Measurements from ENCODE around the gene HIGD1A. TPM values are rescaled to one million over a fixed set of nuclear protein-coding genes. Genes with fewer than 3 reads are reported as not detected.

HIGD1A gene
- total and polyA plus RNA-seq, 2 of the 8 experiments (the other 6 are each of a cell fraction or from before 2014, with no cell fraction given), result 67.3 to 95.4 TPM

GRCh38 chr3:42749753-42750231 lies 54.5 kb downstream of the HIGD1A start (continued):
- TF ChIP-seq, protein P1, sequence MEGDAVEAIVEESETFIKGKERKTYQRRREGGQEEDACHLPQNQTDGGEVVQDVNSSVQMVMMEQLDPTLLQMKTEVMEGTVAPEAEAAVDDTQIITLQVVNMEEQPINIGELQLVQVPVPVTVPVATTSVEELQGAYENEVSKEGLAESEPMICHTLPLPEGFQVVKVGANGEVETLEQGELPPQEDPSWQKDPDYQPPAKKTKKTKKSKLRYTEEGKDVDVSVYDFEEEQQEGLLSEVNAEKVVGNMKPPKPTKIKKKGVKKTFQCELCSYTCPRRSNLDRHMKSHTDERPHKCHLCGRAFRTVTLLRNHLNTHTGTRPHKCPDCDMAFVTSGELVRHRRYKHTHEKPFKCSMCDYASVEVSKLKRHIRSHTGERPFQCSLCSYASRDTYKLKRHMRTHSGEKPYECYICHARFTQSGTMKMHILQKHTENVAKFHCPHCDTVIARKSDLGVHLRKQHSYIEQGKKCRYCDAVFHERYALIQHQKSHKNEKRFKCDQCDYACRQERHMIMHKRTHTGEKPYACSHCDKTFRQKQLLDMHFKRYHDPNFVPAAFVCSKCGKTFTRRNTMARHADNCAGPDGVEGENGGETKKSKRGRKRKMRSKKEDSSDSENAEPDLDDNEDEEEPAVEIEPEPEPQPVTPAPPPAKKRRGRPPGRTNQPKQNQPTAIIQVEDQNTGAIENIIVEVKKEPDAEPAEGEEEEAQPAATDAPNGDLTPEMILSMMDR (IDR thresholded peaks at IDR 0.05; ENCODE audit: control extremely low read depth in 1 of 3, insufficient read depth in 1 of 3, low read depth in 1 of 3, low read length in 3 of 3), result peak; percentile 52 to 75 (median 64)
- TF ChIP-seq CREB1 (IDR thresholded peaks at IDR 0.05) (no peak), CBX8 (IDR thresholded peaks at IDR 0.05; ENCODE audit: borderline replicate concordance, low read depth, low read length) (no peak), TEAD4 (IDR thresholded peaks at IDR 0.05; ENCODE audit: low read depth, low read length) (peak; percentile 74), YY1 (IDR thresholded peaks at IDR 0.05; ENCODE audit: low read depth, low read length) (no peak), E2F6 (IDR thresholded peaks at IDR 0.05) (peak; percentile 33; the same call in 1 of the 2 replicates), TAF7 (optimal IDR thresholded peaks at IDR 0.05; ENCODE audit: borderline replicate concordance, low read depth, low read length) (no peak), NRF1 (IDR thresholded peaks at IDR 0.05; ENCODE audit: low read depth, low read length) (no peak), GABPA (IDR thresholded peaks at IDR 0.05; ENCODE audit: borderline replicate concordance, insufficient read depth, low read length) (no peak), TBP (IDR thresholded peaks at IDR 0.05; ENCODE audit: low read depth, low read length) (no peak), SP4 (IDR thresholded peaks at IDR 0.05; ENCODE audit: low read length) (no peak)

Measured in H1 (cell line).